ENCODE data around the gene PTPRZ1. TPM values are rescaled to one million over a fixed set of nuclear protein-coding genes. Genes with fewer than 3 reads are reported as not detected.

PTPRZ1 gene
- total and polyA plus RNA-seq, 10 of the 15 experiments (the other 5 are each of a cell fraction or from before 2014, with no cell fraction given), result 0.05 to 0.21 (median 0.11) TPM; not detected in 7

- H3K4me1 ChIP-seq (ENCODE audit: control insufficient read depth, insufficient read depth, low read length), result no peaks in the 10 kb centered on the region
- no peak overlapping the region for H2AFZ ChIP-seq (ENCODE audit: control insufficient read depth, low read depth, low read length)
- ChIA-PET CTCF (no interaction called here), SMC1A (ENCODE audit: uncharacterized antibody, unreplicated experiment) (interaction anchor here (1.0 kb wide), 1 partner anchor 9 kb away, joined by 3 read pairs; no protein-coding TSS in a partner anchor), POLR2A (no interaction called here), RAD21 (ENCODE audit: unreplicated experiment) (no interaction called here)
- FAIRE-seq (no peak), ATAC-seq (no peak), DNase-seq (ENCODE audit: low read depth, low spot score) (no peak)
- H3K9ac ChIP-seq (ENCODE audit: control insufficient read depth, insufficient read depth, low read length), result no peak overlapping the region
- intact Hi-C loops (cut with micrococcal nuclease; ENCODE audit: unreplicated experiment), result no loop called here
- no peaks in the 10 kb centered on the region; a peak in 2 of 4 replicates for H3K27me3 ChIP-seq (replicated peaks in 1 of 2; ENCODE audit: control insufficient read depth in 2 of 2, insufficient read depth in 2 of 2, low read length in 1 of 2)
- no peaks in the 10 kb centered on the region for H3K9me3 ChIP-seq (replicated peaks; ENCODE audit: control insufficient read depth, insufficient read depth, low read length)
- no peak overlapping the region for H3K27ac ChIP-seq (ENCODE audit: control insufficient read depth, insufficient read depth)
- 0% methylated on average over 1 of the region's 1 CpG for whole genome bisulfite sequencing (ENCODE audit: insufficient coverage, insufficient replicate concordance, low lambda C conversion rate, missing lambda C conversion rate)
- H4K20me1 ChIP-seq (ENCODE audit: control insufficient read depth, insufficient read depth), result no peaks in the 10 kb centered on the region
- in situ Hi-C loops (cut with MboI), result no loop called here
- H3K4me2 ChIP-seq (ENCODE audit: control insufficient read depth, insufficient read depth), result no peak overlapping the region
- H3K36me3 ChIP-seq (ENCODE audit: control insufficient read depth in 2 of 2, insufficient read depth in 2 of 2, low read length in 1 of 2), result no peaks in the 10 kb centered on the region
- no peaks in the 10 kb centered on the region for H3K79me2 ChIP-seq (ENCODE audit: control insufficient read depth, insufficient read depth, low read length)
- H3K4me3 ChIP-seq, result no peak overlapping the region
- TF ChIP-seq JUND (IDR thresholded peaks at IDR 0.05; ENCODE audit: low read depth, low read length), result no peak
- no peak for TF ChIP-seq CBX5 (IDR thresholded peaks at IDR 0.05; ENCODE audit: low read depth)
- no peak for TF ChIP-seq RAD21 (IDR thresholded peaks at IDR 0.05; ENCODE audit: insufficient read depth, low read depth, low read length)
- TF ChIP-seq KAT2A (conservative IDR thresholded peaks at IDR 0.05; ENCODE audit: control insufficient read depth, low read depth, low read length), result no peak
- no peak for TF ChIP-seq JUNB (IDR thresholded peaks at IDR 0.05)
- TF ChIP-seq CEBPZ (IDR thresholded peaks at IDR 0.05; ENCODE audit: low read depth, low read length), result no peak
- no peak for TF ChIP-seq SIX5 (IDR thresholded peaks at IDR 0.05; ENCODE audit: low read depth, low read length, severe bottlenecking)
- no peak for TF ChIP-seq PKNOX1 (IDR thresholded peaks at IDR 0.05)
- no peak for TF ChIP-seq E2F8 (IDR thresholded peaks at IDR 0.05; ENCODE audit: low read depth, partially characterized antibody)
- no peak for TF ChIP-seq NFYB (IDR thresholded peaks at IDR 0.05; ENCODE audit: insufficient read depth, low read depth, low read length)
- TF ChIP-seq FOXK2 (IDR thresholded peaks at IDR 0.05), result no peak
- TF ChIP-seq NRF1 (conservative IDR thresholded peaks at IDR 0.05; ENCODE audit: low read depth, low read length), result no peak
- no TSS peak for BruUV-seq (replicated peaks)
Observed at GRCh38 chr7:121879544-121879943, 6.6 kb downstream of the PTPRZ1 start.

Data from GM12878 (cell line).